HCT116 (cell line): Measurements from ENCODE around the gene GLCE. TPM values are rescaled to one million over a fixed set of nuclear protein-coding genes. Genes with fewer than 3 reads are reported as not detected.

Experiments
- ATAC-seq: fragments of 200-7000 bp; cut with Tn5 transposase; 2 replicates; pipeline ENCODE4 v1.9.1; 2020; ENCODE audit warnings: mild to moderate bottlenecking, moderate library complexity
- BruUV-seq: library from RNA; stranded (reverse); fragments of 400-500 nt; replicated peaks from 2 replicates; lab custom pipeline; 2021; lab: Mats Ljungman, UMichigan
- CTCF ChIA-PET: fragments of 300-600 bp; sonication (Branson Sonifier 250); formaldehyde crosslinking; loops from one replicate; lab custom pipeline; 2021; ENCODE audit warnings: antibody characterized with exemption; lab: Charles Lee
- POLR2A ChIA-PET: fragments of 300-600, 350-600 bp; sonication (Branson Sonifier 250); formaldehyde crosslinking; loops from one replicate; lab custom pipeline; 2021; ENCODE audit warnings: antibody characterized with exemption; lab: Charles Lee
- RAD21 ChIA-PET, 2 experiments: fragments of 300-600 bp; sonication (Branson Sonifier 250); formaldehyde crosslinking; loops; one replicate each; lab custom pipeline; 2023; ENCODE audit warnings: low total read pairs in 2 of 2; ENCODE audit not compliant: uncharacterized antibody in 2 of 2, unreplicated experiment in 2 of 2, low non-redundant PET in 1 of 2; lab: Charles Lee
- DNase-seq: peaks from one replicate; pipeline ENCODE4 v3.0.0-alpha.2; 2010; ENCODE audit warnings: low read depth, low spot score
- H2AFZ ChIP-seq: fragments of 200-600 bp; shearing (Covaris generic), sonication (generic); 2 replicates; pipeline ENCODE4 v1.6.1; 2017; ENCODE audit warnings: low read depth, mixed run types, mixed read lengths, antibody characterized with exemption, low read length; ENCODE audit not compliant: poor library complexity, severe bottlenecking
- H3K27ac ChIP-seq: 2 replicates; pipeline ENCODE4 v1.5.1; 2012; ENCODE audit warnings: low read depth, low read length
- H3K27me3 ChIP-seq: fragments of 200-600 bp; sonication (generic); 2 replicates; pipeline ENCODE4 v1.6.1; 2016; ENCODE audit warnings: mixed run types, low read length, mixed read lengths; ENCODE audit not compliant: insufficient read depth
- H3K36me3 ChIP-seq, 2 experiments: fragments of 200-500 bp in 1 of 2; fragments of 200-600 bp in 1 of 2; sonication (Bioruptor generic) in 1 of 2; sonication (generic) in 1 of 2; 2 replicates each; pipeline versions ENCODE4 v1.5.1 to v1.6.1; 2014 to 2016; ENCODE audit warnings: low read length in 2 of 2, inconsistent platforms in 1 of 2, mixed read lengths in 1 of 2, mixed run types in 1 of 2; ENCODE audit not compliant: insufficient read depth in 2 of 2, control insufficient read depth in 1 of 2
- H3K4me1 ChIP-seq, 2 experiments: fragments of 200-600 bp in 1 of 2; sonication (generic) in 1 of 2; 2 replicates each; pipeline versions ENCODE4 v1.5.1 to v1.6.1; 2012 to 2017; ENCODE audit warnings: low read length in 2 of 2, inconsistent platforms in 1 of 2, mild to moderate bottlenecking in 1 of 2, mixed read lengths in 1 of 2, mixed run types in 1 of 2, moderate library complexity in 1 of 2; ENCODE audit not compliant: insufficient read depth in 2 of 2, control insufficient read depth in 1 of 2
- H3K4me2 ChIP-seq: fragments of 200-600 bp; sonication (generic); 2 replicates; pipeline ENCODE4 v1.6.1; 2017; ENCODE audit warnings: mixed run types, low read length, mixed read lengths
- H3K4me3 ChIP-seq, 2 experiments: fragments of 200-600 bp in 1 of 2; sonication (generic) in 1 of 2; replicated peaks in 1 of 2; 2 replicates each; pipeline ENCODE4 v1.5.1; 2011 to 2016; ENCODE audit warnings: low read length in 2 of 2, control low read depth in 1 of 2, low read depth in 1 of 2, mild to moderate bottlenecking in 1 of 2, mixed read lengths in 1 of 2, mixed run types in 1 of 2
- H3K79me2 ChIP-seq: fragments of 200-600 bp; sonication (generic); 2 replicates; pipeline ENCODE4 v1.6.1; 2017; ENCODE audit warnings: mild to moderate bottlenecking, mixed run types, low read length, moderate library complexity, mixed read lengths; ENCODE audit not compliant: insufficient read depth
- H3K9ac ChIP-seq: fragments of 200-600 bp; sonication (generic); 2 replicates; pipeline ENCODE4 v1.6.1; 2016; ENCODE audit warnings: low read length, mixed read lengths
- H3K9me2 ChIP-seq: fragments of 200-600 bp; sonication (generic), shearing (Covaris generic); 2 replicates; pipeline ENCODE4 v1.6.1; 2017; ENCODE audit warnings: mixed run types, mild to moderate bottlenecking, moderate library complexity; ENCODE audit not compliant: insufficient read depth
- H3K9me3 ChIP-seq, 2 experiments: fragments of 200-500 bp in 1 of 2; fragments of 200-600 bp in 1 of 2; sonication (Bioruptor generic) in 1 of 2; sonication (generic) in 1 of 2; 2 replicates each; pipeline ENCODE4 v1.6.1; 2014 to 2017; ENCODE audit warnings: low read length in 2 of 2, mixed read lengths in 2 of 2, inconsistent platforms in 1 of 2, low read depth in 1 of 2, mild to moderate bottlenecking in 1 of 2, mixed run types in 1 of 2, moderate library complexity in 1 of 2; ENCODE audit not compliant: control insufficient read depth in 1 of 2, insufficient read depth in 1 of 2
- H4K20me1 ChIP-seq: fragments of 200-600 bp; sonication (generic), shearing (Covaris generic); 2 replicates; pipeline ENCODE4 v1.6.1; 2017; ENCODE audit warnings: mixed run types, mild to moderate bottlenecking, moderate library complexity; ENCODE audit not compliant: insufficient read depth
- ELF1 ChIP-seq: IDR thresholded peaks from 2 replicates; pipeline ENCODE4 v1.6.1; 2012; ENCODE audit warnings: low read depth, borderline replicate concordance
- FOSL1 ChIP-seq: IDR thresholded peaks from 2 replicates; pipeline ENCODE4 v1.6.1; 2012; ENCODE audit warnings: low read depth
- MAX ChIP-seq: IDR thresholded peaks from 2 replicates; pipeline ENCODE4 v1.6.1; 2012
- RAD21 ChIP-seq: IDR thresholded peaks from 2 replicates; pipeline ENCODE4 v1.6.1; 2012; ENCODE audit warnings: low read depth, mild to moderate bottlenecking
- REST ChIP-seq: IDR thresholded peaks from 2 replicates; pipeline ENCODE4 v1.6.1; 2012; ENCODE audit warnings: low read depth
- SIN3A ChIP-seq: IDR thresholded peaks from 2 replicates; pipeline ENCODE4 v1.6.1; 2012; ENCODE audit warnings: low read depth
- SRF ChIP-seq: IDR thresholded peaks from 2 replicates; pipeline ENCODE4 v1.6.1; 2012; ENCODE audit warnings: low read depth
- TCF7L2 ChIP-seq: IDR thresholded peaks from 2 replicates; pipeline ENCODE4 v1.7.0; 2011; ENCODE audit warnings: borderline replicate concordance, inconsistent platforms; ENCODE audit not compliant: insufficient read depth, insufficient read length; ENCODE audit errors: extremely low read depth
- ZBTB33 ChIP-seq: IDR thresholded peaks from 2 replicates; pipeline ENCODE4 v1.6.1; 2011; ENCODE audit warnings: mild to moderate bottlenecking, low read length, moderate library complexity; ENCODE audit not compliant: insufficient replicate concordance; ENCODE audit errors: extremely low read depth
- ZFX ChIP-seq: fragments of 450-650 bp; IDR thresholded peaks from 2 replicates; pipeline ENCODE4 v1.6.1; 2017
- intact Hi-C: fragments of 100-400 bp; cut with micrococcal nuclease; formaldehyde crosslinking; loops from 2 replicates; pipeline ENCODE4 v1.10.0; 2022
- total RNA-seq: library from RNA; stranded (reverse); gene quantifications from one replicate; pipeline ENCODE4 v1.2.1, GENCODE V29; 2021; ENCODE audit not compliant: unreplicated experiment

Gene GLCE
- total RNA-seq, 1 experiment from 2014 or later, result 22.2 TPM

- no peak overlapping the region for H3K4me2 ChIP-seq
- BruUV-seq, result no TSS peak
- H3K9me3 ChIP-seq, result no peaks in the 10 kb centered on the region
- H3K36me3 ChIP-seq, result no peaks in the 10 kb centered on the region
- no peak overlapping the region for H3K4me3 ChIP-seq
- POLR2A ChIA-PET, result interaction anchor here (2.8 kb wide), 1 partner anchor 13 kb away, joined by 6 read pairs; the partner anchor contains the start of gene GLCE
- no peak overlapping the region for H2AFZ ChIP-seq
- peaks cover 37% of the 10 kb centered on the region; the same call in 1 of the 2 replicates for H3K27me3 ChIP-seq
- no peaks in the 10 kb centered on the region for H4K20me1 ChIP-seq
- no peak overlapping the region for H3K9ac ChIP-seq
- TF ChIP-seq ZFX, result no peak
- TF ChIP-seq TCF7L2, result no peak
- TF ChIP-seq ELF1, result no peak
- TF ChIP-seq SRF, result no peak
- no peak for TF ChIP-seq SIN3A
- TF ChIP-seq MAX, result no peak
- TF ChIP-seq ZBTB33, result no peak
- TF ChIP-seq REST, result no peak
- no peak for TF ChIP-seq FOSL1
- TF ChIP-seq RAD21, result no peak
- TF ChIP-seq, all 23 proteins: peak for 0
- intact Hi-C loops, result no loop called here
- RAD21 ChIA-PET, result no interaction called here
- Histone ChIP-seq H3K79me2 (no peaks in the 10 kb centered on the region), H3K9me2 (no peaks in the 10 kb centered on the region), H3K4me1 (no peaks in the 10 kb centered on the region), H3K27ac (no peak overlapping the region)
- ATAC-seq (no peak), DNase-seq (no peak)
- CTCF ChIA-PET, result no interaction called here
These were observed 13.6 kb upstream of the GLCE start for GRCh38 chr15:69146724-69147435.
